Measurements from ENCODE around the gene TRIM32. TPM values are rescaled to one million over a fixed set of nuclear protein-coding genes. Genes with fewer than 3 reads are reported as not detected.
A peak's percentile ranks its signal among the peaks of the same experiment; 100 is the strongest.

TRIM32 gene
- total RNA-seq, 1 donor from 2014 or later = 22.6 TPM

DNA sequence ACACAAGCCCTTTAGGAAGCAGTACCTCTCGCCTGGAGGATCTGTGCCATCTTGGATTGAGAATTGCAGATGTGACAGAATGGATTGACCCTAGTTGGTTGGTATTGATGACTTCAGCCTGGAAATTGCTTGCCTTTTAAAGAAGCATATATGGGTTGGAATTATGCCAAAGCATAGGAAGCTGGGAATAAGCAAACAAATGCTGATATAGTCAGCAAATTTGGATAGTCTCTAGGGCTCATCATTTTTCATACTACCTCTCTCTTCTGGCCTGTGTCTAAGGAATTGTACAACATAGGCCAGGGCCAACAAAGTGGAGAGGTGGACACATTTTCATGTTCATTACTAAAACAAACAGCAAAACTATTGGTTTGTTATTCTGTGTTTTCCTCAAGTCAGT, 13.2 kb downstream of the TRIM32 start:
- intact Hi-C loops (cut with DNase I) = no loop called here
- no peak for DNase-seq (ENCODE audit: low spot score)
- no peak for ATAC-seq

DNA sequence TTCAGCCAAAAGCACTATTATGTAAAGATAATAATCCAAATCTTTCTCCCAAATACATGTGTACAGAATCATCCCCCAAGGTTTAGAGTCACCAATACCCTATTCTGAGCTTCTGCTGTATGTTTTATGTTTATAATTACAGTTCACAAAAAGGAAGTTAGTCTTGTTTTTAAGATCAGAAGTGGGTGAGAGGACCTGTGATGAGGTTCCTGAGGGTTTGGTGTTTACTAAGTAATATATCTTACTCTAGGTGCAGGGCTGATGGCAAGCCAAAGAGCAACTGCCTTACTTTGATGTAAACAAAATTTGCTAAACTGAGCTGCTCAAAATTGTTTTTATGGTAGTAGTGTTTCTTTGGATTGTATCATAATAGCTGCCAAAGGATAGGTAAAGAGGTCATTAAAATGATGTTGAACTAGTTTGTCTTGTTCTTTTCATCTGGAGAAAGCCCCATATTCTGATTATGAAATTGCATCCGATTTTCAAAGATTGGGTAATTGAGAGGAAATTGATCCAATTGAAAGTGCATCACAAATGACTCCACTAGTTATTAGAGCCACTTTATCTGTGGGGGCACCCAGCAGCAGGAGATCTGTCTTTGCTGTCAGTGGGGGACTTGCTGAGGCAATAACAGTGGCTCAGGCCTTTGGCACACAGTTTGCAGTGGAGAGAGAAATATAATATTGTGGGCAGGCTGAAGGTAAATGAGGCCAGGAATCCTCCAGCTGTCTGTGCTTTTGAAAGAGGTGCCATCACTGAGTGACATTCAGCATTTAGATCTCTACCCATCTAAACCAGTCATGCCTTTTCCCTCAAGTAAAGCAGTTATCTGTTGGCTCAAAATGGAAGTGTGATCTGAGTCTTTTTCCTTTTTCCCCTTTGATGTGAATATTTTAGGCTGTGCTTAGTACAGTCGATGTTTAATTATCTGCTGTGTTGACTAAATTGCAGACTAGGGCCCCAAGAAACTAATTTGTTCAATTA, 14.1 kb downstream of the TRIM32 start:
- no peak for DNase-seq (ENCODE audit: low spot score)
- ATAC-seq = no peak
- intact Hi-C loops (cut with DNase I) = no loop called here

DNA sequence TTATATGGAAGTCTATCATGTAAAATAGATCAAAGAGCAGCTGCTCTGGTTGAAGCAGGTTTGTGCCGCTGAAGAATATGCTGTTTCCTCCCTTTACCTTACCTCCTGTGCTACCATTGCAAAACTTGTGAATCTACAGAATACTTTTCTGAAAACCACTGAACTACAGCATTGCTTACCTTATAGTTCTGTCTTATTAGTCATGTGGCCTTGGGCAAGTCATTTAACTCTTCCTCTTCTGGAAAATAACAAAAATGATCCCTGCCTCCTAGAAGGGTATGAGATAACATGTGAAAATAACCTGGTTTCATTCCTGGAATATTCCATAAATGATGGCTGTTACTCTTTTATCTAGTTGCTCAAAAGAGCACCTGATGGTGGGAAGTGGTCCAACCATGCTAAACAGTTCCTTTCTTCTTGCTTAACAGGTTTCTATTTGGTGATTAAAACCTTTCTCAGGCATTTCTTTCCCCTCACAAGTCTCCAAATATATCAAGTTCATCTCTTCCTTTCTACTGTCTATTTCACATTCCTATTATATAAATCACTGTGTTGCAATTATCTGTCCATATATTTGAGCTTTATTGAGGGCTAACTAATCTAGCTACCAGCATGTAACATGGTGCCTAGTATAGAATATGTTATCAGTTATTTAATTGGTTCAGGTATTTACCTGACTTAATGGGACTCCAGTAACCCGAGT, 15.0 kb downstream of the TRIM32 start:
- DNase-seq (ENCODE audit: low spot score) (no peak), ATAC-seq (no peak)
- intact Hi-C loops (cut with DNase I) = no loop called here

DNA sequence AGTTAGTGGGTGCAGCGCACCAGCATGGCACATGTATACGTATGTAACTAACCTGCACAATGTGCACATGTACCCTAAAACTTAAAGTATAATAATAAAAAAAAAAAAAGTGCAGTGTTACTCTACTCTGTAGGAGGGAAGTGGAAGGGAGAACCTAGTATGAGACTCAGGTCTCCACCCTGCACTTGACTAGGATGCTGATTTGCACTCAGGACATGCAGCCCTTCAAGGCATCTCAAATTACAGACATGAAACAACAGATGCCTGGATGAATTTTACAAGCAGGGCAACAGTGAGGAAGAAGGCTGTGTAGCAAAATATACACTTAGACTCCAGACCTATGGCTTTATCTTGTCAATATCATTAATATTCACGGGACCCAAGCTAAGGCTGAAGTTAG, 16.5 kb downstream of the TRIM32 start:
- no peak for ATAC-seq
- intact Hi-C loops (cut with DNase I) = no loop called here
- DNase-seq (ENCODE audit: low spot score) = no peak

DNA sequence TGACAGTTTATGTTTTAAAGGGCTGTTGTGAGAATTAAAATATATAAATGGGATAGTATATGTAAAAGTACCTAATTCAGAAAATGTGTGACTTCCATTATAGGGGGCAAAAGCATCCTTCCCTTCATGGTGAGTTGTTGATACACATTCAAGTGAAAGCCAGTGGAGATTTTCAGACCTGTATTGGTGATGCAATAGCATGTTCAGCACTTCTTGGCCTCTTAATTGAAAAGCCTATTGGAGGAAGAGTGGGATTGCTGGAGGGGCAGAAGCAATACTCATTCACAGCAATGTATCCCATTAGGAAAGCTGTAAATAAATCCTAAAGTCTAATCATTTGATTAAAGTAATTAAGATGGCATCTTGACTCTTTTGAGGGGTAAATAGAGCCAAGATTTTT, 17.4 kb downstream of the TRIM32 start:
- intact Hi-C loops (cut with DNase I) = no loop called here
- DNase-seq (ENCODE audit: low spot score) = no peak
- no peak for ATAC-seq

DNA sequence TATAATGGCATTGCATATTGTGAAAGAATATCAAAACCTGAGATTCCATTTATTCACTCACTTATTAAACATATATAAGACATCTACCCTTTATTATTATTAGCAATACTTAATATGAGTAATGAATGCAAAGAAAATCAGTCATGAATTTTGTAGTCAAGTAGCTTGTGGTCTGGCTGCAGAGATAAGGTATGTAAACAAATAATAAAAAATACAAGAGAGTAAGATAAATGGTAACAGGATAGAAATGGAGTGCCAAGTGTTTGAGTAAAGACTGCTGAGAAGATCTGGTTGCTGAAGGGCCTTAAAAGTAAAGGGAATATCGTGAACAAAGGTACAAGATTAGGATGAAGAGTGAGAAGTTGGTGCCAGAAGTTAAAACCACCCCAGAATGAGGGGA, 18.4 kb downstream of the TRIM32 start:
- ATAC-seq (no peak), DNase-seq (ENCODE audit: low spot score) (no peak)
- intact Hi-C loops (cut with DNase I) = no loop called here

DNA sequence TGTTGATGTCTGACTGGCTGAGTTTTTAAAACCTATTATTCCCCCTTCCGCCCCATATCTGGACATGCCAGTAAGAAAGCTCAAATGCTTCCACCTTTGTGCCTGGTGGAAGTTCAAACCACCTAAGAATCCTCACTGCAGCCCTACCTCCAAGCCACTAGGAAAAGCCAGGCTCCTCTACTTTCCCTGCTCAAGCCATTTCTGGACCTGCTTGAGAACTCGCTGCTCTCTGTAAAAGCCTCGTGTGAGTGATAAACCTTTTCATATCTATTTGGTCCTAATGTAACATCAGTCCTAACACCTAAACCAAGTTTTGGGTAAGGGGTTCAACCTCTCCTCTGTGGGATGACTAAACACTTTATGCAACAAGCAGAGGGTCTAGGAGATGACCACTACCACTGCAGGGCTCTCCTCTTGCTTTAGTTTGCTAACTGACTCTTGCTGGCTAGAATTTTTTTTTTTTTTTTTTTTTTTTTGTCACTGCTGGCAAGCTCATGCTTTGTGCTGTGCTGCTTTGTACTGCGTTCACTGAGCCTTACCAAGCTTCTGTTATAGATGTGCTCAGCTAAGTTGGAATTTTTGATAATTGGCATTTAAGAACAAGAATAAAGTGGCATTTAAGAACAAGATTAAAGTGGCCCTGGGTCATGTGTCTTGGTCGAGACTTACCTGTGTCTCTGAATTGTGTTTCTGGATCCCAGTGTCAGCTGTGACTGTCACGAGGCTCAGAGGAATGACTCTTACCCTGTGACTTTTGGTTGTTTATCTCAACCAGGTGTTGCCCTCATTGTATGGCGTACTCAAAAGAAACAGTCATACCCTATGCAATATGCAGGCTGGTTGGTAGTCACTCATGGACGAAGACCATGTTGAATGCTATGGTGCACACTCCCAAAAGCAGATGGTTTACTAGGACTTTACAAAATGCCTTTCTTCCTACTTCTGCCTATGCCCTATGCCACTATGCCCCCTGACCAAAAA, 19.5 kb downstream of the TRIM32 start:
- ATAC-seq (no peak), DNase-seq (ENCODE audit: low spot score) (no peak)
- intact Hi-C loops (cut with DNase I) = no loop called here

DNA sequence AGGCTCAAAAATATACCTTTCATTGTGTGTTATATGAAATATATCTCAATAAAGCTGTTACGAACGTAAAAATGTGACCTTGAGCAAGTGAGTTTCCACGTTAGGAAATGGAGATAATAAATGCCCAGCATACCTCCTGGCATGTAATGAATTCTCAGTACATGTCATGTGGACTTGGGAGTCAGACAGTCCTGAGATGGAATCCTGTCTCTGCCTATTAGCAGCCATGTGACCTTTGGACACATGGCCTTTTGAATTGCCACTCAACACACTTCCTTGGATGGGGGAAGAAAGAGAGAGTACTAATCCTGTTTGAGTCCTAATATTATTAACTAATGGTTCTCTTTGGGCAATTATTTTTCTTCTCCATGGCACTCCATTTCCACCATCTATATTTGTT, 25.7 kb downstream of the TRIM32 start:
- intact Hi-C loops (cut with DNase I) = no loop called here
- DNase-seq (ENCODE audit: low spot score) = no peak
- no peak for ATAC-seq

DNA sequence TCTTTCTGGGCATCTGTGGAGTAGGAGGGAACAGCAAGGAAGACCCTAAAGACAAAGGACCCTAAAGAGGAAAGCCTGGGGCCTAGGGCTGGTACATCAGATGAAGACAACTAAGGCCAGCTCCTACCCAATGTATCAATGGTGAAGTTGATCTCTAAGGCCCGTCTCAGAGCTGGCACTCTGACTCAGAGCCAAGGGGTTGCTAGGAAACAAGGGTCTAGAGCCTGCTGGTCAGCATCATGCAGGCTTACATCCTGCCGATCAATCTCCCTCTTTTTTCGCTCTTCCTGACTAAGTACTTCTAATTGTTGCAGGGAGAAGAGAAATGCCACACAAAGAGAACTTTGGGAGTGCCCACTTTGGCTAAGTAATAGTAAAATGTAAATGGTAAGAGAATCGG, 26.2 kb downstream of the TRIM32 start:
- intact Hi-C loops (cut with DNase I) = no loop called here
- ATAC-seq (no peak), DNase-seq (ENCODE audit: low spot score) (no peak)

DNA sequence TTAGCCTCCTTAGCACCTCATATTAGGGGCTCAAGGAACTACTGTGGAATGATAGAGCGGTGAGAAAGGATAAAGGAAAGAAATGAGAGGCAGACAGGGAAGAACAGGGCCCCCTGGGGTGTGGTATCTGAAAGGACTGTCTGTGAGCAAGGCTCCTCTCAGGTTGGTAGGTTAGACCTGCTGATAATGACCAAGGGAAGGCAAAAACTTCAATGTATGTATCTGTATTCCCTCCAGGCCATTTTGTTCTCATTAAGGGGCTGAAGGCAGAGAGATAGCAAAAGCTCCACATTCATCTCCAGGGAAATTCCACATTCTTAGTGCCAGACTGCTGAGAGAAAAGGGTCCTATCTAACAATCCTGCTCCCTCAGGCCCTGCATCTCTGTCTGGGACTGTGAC, 28.6 kb downstream of the TRIM32 start:
- ATAC-seq (no peak), DNase-seq (ENCODE audit: low spot score) (no peak)
- intact Hi-C loops (cut with DNase I) = no loop called here

DNA sequence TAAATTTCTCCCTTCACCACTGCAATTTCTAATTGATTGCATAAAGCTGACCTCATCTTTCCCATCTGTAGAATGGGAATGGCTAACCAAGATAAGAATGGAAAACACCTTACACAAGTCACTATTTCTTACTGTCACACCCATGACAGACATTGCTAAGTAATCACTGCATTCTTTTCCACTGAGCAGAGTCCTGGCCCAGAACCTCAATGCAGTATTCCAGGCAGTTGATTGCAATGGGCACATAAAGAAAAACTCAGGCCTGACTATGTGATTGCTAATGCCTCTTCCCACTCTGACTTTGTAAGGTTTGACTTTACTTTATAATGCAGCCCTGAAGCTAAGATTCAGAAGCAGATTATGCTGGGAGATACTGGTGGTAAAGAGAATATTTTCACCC, 29.3 kb downstream of the TRIM32 start:
- no peak for DNase-seq (ENCODE audit: low spot score)
- no peak for ATAC-seq
- intact Hi-C loops (cut with DNase I) = no loop called here

DNA sequence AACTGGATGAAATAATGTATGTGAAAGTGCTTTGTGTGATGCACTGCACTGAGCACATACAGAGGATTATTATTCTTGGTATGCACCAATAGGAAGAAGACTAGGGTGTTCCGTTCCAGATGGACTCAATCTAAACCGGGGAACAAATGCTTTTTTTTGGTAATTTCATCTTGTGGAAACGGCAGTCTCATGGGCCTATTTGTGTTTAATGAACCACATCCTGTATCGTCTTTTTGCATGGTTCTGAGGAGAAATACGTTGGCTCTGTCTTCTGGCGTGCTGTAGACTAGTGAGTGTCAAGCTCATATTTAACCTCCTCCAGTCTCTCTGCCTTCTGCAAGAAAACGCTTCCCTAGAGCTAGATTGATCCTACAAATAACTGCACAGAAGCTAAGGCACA, 30.0 kb downstream of the TRIM32 start:
- ATAC-seq = peak; percentile 89
- DNase-seq (ENCODE audit: low spot score) = no peak
- intact Hi-C loops (cut with DNase I) = no loop called here

DNA sequence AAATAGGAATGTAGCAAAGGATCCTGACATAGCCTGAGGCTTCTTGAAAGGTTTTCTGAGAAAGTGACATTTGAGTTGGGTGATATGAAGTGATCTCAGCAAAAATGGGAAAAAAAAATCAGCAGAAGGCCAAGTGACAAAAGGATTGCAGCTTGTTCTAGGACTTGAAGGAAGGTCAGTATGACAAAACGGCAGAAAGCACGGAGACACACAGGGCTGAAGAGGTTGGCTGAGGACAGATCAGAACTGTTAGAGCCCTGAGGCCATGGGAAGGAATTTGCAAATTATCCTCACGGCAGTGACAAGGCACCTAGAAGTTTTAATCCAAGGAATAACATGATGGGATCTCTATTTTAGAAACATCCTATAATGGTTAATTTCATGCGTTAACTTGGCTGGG, 31.0 kb downstream of the TRIM32 start:
- ATAC-seq (no peak), DNase-seq (ENCODE audit: low spot score) (no peak)
- intact Hi-C loops (cut with DNase I) = no loop called here

DNA sequence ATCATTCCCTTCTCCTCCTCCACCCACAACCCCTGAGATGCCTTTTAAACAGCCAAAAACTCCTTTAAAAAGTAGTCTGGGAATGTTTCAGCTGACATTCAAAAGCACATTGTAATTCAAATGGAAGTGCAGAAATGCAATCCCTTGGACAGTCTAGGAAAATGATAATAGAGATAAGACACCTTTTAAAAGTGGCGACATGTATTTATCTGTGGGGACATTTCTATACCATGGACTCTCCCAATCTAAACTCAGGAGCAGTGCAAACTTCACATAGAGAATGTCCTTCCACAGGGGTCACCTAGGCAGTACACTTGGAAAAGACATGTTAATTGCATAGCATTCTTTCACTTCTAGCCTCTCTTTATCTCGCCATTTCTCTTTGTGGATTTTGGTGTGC, 33.0 kb downstream of the TRIM32 start:
- ATAC-seq (no peak), DNase-seq (ENCODE audit: low spot score) (no peak)
- intact Hi-C loops (cut with DNase I) = no loop called here

DNA sequence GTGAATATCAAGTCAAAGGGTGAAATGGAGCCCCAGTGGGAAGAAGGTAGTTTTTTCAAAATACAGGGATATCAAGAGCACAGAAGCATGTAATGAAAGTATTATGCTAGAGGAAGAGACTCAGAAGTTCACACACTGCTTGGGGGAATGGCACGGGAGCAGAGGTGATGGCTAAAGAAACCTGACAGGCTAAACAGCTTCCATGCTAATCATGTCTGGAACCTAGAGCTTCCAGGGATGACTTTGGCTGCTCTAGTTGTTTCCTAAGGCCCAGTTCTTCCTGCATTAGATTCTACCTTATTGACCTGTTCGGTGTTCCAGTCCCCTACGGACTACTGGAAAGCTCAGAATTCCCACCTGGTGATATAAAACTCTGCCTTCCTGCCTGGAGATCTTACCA, 34.3 kb downstream of the TRIM32 start:
- DNase-seq (ENCODE audit: low spot score) (no peak), ATAC-seq (no peak)
- intact Hi-C loops (cut with DNase I) = no loop called here

DNA sequence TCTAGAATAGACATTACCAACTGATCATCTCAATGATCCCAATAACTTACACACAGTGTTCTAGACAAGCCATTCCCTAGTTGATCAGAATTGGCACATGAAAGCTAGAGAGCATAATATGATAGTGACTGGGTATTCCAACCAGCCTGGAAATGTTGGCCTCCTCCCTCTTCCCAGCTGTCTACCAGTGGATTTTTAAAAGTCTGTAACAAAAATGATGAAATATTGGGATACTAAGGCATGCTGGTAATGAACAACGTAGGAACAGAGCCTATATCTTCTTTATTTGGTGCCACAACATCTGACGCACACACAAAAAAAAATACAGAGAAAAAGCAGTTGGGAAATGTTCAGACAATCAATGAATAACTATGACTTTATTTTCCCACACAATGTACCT, 34.8 kb downstream of the TRIM32 start:
- DNase-seq (ENCODE audit: low spot score) (no peak), ATAC-seq (no peak)
- intact Hi-C loops (cut with DNase I) = no loop called here

DNA sequence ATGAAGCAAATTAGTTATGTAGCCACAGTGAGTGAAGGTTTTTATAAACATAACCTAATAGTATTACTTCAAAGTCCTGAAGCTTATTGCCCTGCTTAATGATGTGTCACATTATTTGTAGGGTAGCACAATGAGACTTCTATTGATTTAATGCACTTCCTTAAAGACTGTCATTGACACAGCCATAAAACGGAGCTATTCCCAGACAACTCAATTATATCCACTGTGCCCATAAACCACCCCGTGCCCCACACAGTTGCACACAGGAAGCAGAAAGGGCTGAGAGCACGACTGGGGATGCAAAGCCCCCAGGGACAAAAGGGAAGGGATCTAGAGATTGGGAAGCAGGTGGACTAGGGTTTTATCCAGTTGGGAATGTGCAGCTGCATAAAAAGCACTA, 37.0 kb downstream of the TRIM32 start:
- intact Hi-C loops (cut with DNase I) = no loop called here
- DNase-seq (ENCODE audit: low spot score) (no peak), ATAC-seq (no peak)

DNA sequence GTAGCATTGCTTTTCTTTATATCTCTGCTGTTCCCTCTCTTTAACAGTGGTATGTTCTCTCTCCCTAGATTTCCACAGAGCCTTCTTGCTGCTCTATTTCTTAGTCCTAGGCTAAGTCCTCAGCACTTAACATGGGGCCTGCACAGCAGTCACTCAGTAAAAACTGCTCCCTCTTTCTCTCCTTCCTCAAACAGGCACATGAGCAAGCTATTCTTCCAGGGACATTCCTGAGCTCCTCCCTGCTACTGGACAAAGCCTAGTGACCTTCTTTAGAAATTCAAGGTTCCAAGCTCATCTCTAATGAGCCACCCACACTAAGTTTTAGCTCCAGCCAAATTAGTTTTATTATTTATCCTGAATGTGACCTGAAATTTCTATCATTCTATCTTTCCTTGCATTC, 39.5 kb downstream of the TRIM32 start:
- DNase-seq (ENCODE audit: low spot score) (no peak), ATAC-seq (no peak)
- intact Hi-C loops (cut with DNase I) = no loop called here

DNA sequence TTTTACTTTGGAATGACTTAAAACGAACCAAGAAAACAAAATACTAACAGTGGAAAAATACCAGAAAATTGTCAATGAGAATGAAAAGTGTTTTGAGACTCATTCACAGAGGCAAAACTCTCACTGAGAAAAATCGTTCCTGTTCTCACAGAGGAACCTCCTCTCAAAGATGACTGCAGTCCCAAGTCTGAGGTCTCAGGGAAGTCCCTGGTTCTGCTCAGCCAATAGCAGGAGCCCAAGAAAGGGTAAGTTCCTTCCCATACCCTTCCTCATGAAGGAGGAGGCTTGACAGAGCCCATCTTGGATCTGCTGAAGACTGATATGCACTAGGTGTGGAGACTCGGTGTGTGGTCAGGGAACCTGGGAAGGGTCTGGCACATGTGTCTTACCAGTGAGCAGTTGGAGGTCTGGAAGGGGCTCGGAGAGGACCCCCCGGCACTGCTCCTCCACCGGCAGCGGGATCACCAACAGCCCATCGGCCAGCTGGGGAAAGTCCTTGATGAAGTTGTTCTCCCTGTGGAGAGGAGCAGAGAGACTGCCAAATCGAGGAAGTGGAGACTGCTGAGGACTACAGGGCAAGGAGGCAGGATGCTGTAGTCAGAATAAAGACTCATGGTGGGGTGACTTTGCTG, 46.0 kb downstream of the TRIM32 start:
- intact Hi-C loops (cut with DNase I) = no loop called here
- ATAC-seq = peak; percentile 32
- DNase-seq (ENCODE audit: low spot score) = no peak
